Embryonic facial prominence (tissue), 1 donor: ENCODE results near the gene SLC39A8.
"Not testable (repeated sequence)": the region's sequence is repeated elsewhere in the genome, so short reads cannot be mapped to it uniquely, and the experiment has no call there.

Experiments
- DNase-seq: peaks from one replicate; pipeline ENCODE4 v3.0.0-alpha.2; 2016; ENCODE audit errors: extremely low spot score

Gene SLC39A8

GRCh38 chr4:102344954-102345794 lies at the start of gene SLC39A8:
Gene SLC39A8 (minus strand): TSS chr4:102345482. CDS start chr4:102344662, 820 bp downstream.
- peak; percentile 75 for DNase-seq

- DNase-seq, result no peak
These were observed 46.9 kb upstream of the SLC39A8 start for GRCh38 chr4:102392033-102392744.

DNA sequence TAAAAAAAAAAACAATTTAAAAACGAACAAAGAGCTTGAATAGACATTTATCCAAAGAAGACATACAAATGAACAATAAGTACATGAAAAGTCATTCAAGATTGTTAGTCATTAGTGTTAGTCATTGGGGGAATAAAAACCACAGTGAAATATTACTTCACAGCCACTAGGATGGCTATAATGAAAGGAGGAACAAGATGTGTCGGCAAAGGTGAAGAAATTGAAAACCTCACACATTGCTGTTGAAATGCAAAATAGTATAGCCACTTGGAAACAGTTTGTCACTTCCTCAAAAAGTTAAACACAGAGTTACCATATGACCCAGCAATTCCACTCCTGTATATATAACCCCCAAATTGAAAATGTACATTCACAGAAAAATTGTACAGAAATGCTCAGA lies 45.2 kb upstream of the SLC39A8 start:
- DNase-seq, result no peak

DNA sequence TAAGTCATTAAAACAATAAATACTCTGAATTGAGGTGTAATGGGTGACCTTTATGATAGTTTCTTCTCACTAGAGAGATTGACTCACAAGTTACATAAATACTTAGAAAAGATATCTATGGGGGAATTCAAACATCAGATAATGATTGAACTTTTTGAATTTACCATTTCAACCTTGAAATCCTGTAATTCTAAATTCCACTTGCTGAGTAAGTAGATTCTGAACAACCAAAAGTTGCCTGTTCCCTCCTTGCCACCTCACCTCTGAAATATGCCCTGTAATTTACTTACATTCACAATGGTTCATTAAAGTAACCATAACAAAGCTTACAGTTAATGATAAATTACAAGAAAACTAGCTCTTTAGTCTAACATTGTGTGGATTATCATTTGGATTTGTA lies 43.3 kb upstream of the SLC39A8 start:
- DNase-seq, result no peak

GRCh38 chr4:102387552-102388150 lies 42.4 kb upstream of the SLC39A8 start:
- DNase-seq, result no peak

DNA sequence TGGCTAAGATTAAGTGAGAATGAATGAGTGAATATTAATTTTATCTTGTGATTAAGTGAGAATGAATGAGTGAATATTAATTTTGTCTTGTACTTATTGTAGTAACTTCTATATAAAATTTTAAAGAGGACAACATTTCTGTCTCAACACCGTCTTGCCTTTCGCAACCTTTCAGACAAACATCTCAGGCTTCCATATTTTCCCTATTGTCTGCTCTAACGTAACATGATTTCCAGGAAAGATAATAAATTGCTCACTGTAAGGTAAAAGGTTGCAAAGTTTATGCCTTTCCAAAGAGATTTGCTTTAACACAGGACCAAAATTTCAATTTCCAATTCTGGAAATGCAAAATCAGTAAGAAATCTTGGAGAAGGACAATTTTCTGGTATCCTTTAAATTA lies 41.7 kb upstream of the SLC39A8 start:
- DNase-seq, result no peak

GRCh38 chr4:102380253-102380652 lies 35.0 kb upstream of the SLC39A8 start:
- DNase-seq, result not testable (repeated sequence)

- DNase-seq, result no peak
These were observed 17.7 kb upstream of the SLC39A8 start for GRCh38 chr4:102362922-102363432.

- DNase-seq, result no peak
These were observed 12.8 kb upstream of the SLC39A8 start for GRCh38 chr4:102358128-102358527.

GRCh38 chr4:102357637-102358036 lies 12.4 kb upstream of the SLC39A8 start:
- DNase-seq, result not testable (repeated sequence)

DNA sequence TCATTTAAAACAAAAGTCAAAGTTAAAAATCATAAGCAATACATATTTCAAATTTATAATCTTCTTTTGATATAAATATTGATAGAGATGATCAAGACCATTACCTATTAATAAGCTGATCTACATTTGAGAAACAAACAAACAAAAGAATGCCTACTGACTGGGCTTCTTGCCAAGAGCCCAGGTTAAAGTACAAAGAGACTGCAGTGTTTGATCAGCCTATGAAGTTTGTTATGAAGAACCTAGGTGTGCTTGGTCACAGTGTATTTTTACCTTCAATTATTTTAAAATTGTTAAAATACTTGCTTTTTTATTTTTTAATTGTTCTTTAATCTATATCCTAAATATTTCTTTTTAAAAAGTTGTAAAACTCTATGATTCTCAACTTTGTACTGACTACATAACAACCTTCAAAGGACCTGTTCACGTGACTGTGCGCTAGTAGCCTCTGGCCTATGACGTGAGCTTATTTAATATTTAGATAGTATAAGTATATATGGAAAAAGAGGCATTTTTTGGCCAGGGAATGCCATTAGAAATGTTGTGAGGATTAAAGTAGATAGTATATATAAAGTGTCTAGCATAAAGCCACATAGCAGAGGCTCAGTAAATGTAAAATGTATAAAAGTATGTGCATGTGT lies 11.4 kb upstream of the SLC39A8 start:
- DNase-seq, result no peak

DNA sequence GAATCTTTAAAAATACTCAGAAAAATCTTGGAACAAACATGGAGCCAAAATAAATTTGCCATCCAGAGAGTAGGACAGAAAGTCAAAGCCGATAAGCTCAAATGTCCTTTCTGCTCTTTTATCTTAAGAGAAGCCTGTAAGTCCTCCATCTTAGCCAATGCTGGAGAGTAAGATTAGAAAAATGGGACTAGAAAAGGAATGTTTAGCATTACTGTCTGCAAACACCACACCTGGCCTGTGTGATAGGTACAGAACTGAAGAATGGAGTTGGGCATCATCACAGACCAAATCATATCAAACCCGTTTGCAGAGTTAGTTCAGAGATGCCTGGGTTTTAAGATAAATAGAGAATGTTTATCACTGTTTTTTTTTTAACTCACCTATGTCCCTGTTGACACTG lies 10.5 kb upstream of the SLC39A8 start:
- no peak for DNase-seq

GRCh38 chr4:102354671-102355454 lies 9.6 kb upstream of the SLC39A8 start:
- no peak for DNase-seq

DNA sequence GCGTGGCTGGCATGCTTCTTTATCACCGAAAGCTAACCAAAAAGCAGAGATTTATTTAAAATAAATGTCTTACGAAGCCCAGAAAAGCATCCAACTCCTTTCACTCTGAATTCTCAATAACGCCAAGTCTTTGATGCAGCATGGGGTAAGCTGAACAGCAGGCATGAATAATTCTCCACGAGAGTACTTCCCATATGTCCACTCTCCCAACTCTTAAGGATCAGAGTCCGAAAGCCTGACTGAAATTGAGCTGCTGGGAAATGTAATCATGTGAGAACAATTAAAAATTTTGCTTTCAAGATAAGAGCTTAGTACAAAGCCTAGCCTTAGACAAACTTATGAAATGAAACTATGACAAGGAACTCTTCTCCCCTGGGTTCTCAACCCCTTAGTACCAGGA lies 7.5 kb upstream of the SLC39A8 start:
- DNase-seq, result no peak

GRCh38 chr4:102350634-102351033 lies 5.4 kb upstream of the SLC39A8 start:
- no peak for DNase-seq

DNA sequence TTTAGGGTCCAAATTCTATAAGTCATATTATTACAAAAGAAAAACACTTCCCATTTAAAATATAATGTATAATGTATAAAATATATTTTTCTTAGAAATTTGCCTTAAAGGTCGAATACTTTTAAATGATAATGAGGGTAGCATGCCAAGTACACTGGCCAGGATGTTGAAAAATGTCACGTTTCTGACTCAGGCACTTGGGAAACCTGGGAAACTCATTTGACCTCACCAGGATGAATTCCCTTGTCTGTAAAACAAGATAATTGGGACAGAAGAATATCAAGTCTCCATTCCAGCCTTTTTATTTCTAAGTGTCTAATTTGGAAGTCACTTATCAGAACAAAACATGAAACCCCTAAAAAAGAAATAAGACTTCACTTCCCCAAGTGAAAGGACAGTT lies 3.4 kb upstream of the SLC39A8 start:
- no peak for DNase-seq

GRCh38 chr4:102345795-102346100 lies 466 bp upstream of the SLC39A8 start:
- no peak for DNase-seq

- DNase-seq, result no peak
These were observed 745 bp downstream of the SLC39A8 start for GRCh38 chr4:102344520-102344953.

GRCh38 chr4:102343964-102344519 lies 1.2 kb downstream of the SLC39A8 start:
- DNase-seq, result no peak

DNA sequence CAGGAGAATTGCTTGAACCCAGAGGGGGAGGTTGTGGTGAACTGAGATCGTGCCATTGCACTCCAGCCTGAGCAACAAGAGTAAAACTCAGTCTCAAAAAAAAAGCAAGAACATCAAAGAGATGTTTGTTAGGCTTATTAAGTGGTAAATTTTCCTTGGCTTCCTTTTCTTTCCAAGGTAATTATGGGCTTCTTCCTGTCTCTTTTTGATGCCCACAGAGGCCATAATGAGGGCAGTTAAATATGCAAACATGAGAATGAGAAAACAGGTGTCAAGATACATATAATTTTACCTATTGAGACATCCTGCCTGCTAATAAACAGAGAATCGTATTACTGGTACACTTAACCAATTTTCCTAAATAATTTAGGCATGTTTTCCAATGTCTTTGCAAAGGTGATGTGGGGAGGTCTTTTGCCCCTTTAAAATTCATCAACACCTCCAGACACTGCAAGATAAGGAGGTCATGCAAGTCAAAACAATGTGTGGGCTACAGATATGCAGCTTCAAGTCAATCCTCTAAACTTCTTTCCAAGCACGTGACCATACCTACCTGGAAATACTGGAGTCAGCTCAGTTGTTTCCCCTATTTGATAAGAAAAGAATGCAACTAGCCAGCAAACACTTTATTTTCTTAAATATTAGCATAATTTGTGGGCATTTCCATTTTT lies 2.7 kb downstream of the SLC39A8 start:
- no peak for DNase-seq
